GM10248 (cell line): ENCODE data around the gene SMOC2.

Experiments
- CTCF ChIA-PET: fragments of 300-600 bp; sonication (Branson Sonifier 250); formaldehyde crosslinking; extraction: SDS; loops from one replicate; lab custom pipeline; 2021; ENCODE audit warnings: antibody characterized with exemption; lab: Yijun Ruan, JAX
- POLR2A ChIA-PET: fragments of 350-650 bp; sonication (Branson Sonifier 250); formaldehyde crosslinking; extraction: SDS; loops from one replicate; lab custom pipeline; 2020; ENCODE audit warnings: antibody characterized with exemption; lab: Yijun Ruan, JAX
- DNase-seq: peaks from one replicate; pipeline ENCODE4 v3.0.0; 2012; ENCODE audit errors: extremely low spot score
- CTCF ChIP-seq: IDR thresholded peaks from 2 replicates; pipeline ENCODE4 v1.5.1; 2012; ENCODE audit warnings: mild to moderate bottlenecking, low read depth; ENCODE audit errors: extremely low read depth, missing control alignments, control extremely low read depth

SMOC2 gene

GRCh38 chr6:168708984-168709383 lies 268.0 kb downstream of the SMOC2 start:
- POLR2A ChIA-PET = no interaction called here
- TF ChIP-seq CTCF = no peak
- CTCF ChIA-PET = no interaction called here
- DNase-seq = no peak

GRCh38 chr6:168709390-168709789 lies 268.4 kb downstream of the SMOC2 start:
- no peak for DNase-seq
- no peak for TF ChIP-seq CTCF
- POLR2A ChIA-PET = no interaction called here
- CTCF ChIA-PET = no interaction called here

- POLR2A ChIA-PET = no interaction called here
- CTCF ChIA-PET = interaction anchor here (0.8 kb wide), 1 partner anchor 13 kb away, joined by 3 read pairs; no protein-coding TSS in a partner anchor
- TF ChIP-seq CTCF = no peak
Measured at GRCh38 chr6:168709991-168710390, 269.0 kb downstream of the SMOC2 start.

GRCh38 chr6:168711049-168711640 lies 270.2 kb downstream of the SMOC2 start:
- CTCF ChIA-PET = interaction anchor here (0.8 kb wide), 1 partner anchor 14 kb away, joined by 3 read pairs; no protein-coding TSS in a partner anchor

More at GRCh38 chr6:168709991-168710390, 269.0 kb downstream of the SMOC2 start:
- DNase-seq = no peak

GRCh38 chr6:168711666-168712300 lies 270.8 kb downstream of the SMOC2 start:
- DNase-seq = no peak
- TF ChIP-seq CTCF = no peak
- POLR2A ChIA-PET = no interaction called here
- CTCF ChIA-PET = interaction anchor here (1.9 kb wide), 1 partner anchor 9 kb away, joined by 6 read pairs; no protein-coding TSS in a partner anchor

More at GRCh38 chr6:168711049-168711640, 270.2 kb downstream of the SMOC2 start:
- DNase-seq = no peak
- POLR2A ChIA-PET = no interaction called here
- TF ChIP-seq CTCF = no peak

GRCh38 chr6:168712993-168713392 lies 272.0 kb downstream of the SMOC2 start:
- ChIA-PET CTCF (interaction anchor here (1.9 kb wide), 1 partner anchor 10 kb away, joined by 6 read pairs; no protein-coding TSS in a partner anchor), POLR2A (no interaction called here)
- TF ChIP-seq CTCF = no peak
- DNase-seq = no peak
